ENCODE measurements around the gene ZBED5. TPM values are rescaled to one million over a fixed set of nuclear protein-coding genes. Genes with fewer than 3 reads are reported as not detected.

ZBED5 gene
- total RNA-seq, 1 donor from 2014 or later, result 83.4 TPM

DNA sequence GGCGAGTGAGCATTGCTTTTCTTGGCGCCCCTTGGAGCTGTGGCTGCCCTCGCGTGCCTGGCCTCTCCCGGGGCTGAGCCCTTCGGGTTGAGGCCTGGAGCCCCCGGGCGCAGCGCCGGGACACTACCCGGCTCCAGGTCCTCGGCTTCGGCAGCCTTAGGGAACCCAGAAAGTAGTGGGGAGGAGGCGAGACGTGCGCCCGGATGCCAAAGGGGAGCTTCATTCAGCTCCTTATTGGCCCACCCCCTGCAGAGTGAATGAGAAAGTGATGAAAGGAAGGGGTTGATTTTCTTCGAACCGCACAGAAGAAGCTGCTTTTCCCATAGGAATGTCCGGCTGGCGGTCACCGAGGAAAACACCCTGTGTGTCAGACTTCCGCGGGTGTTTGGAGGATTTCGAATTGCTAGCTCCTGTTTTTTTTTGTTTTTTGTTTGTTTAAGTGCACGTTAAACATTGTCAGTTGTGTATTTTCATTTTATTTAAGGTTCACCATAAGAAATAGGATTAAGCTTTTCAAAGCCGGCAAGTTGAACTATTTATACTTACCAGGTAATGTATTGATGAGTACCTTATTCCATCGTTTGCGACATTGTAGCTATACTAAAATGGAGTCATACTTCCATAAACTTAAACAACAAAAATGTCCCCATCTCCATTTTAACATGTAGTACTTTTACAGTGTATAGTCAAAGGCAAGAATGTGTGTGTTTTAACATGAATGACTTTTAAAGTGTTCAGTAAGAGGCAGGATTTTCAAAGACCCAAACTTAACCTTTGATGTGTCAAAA, 48.3 kb downstream of the ZBED5 start:
- peak; percentile 59 for DNase-seq
- TF ChIP-seq, protein P1, sequence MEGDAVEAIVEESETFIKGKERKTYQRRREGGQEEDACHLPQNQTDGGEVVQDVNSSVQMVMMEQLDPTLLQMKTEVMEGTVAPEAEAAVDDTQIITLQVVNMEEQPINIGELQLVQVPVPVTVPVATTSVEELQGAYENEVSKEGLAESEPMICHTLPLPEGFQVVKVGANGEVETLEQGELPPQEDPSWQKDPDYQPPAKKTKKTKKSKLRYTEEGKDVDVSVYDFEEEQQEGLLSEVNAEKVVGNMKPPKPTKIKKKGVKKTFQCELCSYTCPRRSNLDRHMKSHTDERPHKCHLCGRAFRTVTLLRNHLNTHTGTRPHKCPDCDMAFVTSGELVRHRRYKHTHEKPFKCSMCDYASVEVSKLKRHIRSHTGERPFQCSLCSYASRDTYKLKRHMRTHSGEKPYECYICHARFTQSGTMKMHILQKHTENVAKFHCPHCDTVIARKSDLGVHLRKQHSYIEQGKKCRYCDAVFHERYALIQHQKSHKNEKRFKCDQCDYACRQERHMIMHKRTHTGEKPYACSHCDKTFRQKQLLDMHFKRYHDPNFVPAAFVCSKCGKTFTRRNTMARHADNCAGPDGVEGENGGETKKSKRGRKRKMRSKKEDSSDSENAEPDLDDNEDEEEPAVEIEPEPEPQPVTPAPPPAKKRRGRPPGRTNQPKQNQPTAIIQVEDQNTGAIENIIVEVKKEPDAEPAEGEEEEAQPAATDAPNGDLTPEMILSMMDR (IDR thresholded peaks at IDR 0.05; ENCODE audit: partially characterized antibody, unreplicated experiment), result no peak
- peaks cover 19% of the 10 kb centered on the region for H3K4me1 Mint-ChIP-seq (ENCODE audit: low read depth, unreplicated experiment)
- H3K9me3 Mint-ChIP-seq (ENCODE audit: unreplicated experiment), result peaks cover 23% of the 10 kb centered on the region
- H3K4me3 Mint-ChIP-seq (ENCODE audit: unreplicated experiment), result peak overlapping the region; percentile 96
- H3K27ac Mint-ChIP-seq (ENCODE audit: unreplicated experiment), result peak overlapping the region; percentile 100
- peaks cover 15% of the 10 kb centered on the region for H3K27me3 Mint-ChIP-seq (ENCODE audit: unreplicated experiment)
- peaks cover 9% of the 10 kb centered on the region for H3K36me3 Mint-ChIP-seq (ENCODE audit: unreplicated experiment)

DNA sequence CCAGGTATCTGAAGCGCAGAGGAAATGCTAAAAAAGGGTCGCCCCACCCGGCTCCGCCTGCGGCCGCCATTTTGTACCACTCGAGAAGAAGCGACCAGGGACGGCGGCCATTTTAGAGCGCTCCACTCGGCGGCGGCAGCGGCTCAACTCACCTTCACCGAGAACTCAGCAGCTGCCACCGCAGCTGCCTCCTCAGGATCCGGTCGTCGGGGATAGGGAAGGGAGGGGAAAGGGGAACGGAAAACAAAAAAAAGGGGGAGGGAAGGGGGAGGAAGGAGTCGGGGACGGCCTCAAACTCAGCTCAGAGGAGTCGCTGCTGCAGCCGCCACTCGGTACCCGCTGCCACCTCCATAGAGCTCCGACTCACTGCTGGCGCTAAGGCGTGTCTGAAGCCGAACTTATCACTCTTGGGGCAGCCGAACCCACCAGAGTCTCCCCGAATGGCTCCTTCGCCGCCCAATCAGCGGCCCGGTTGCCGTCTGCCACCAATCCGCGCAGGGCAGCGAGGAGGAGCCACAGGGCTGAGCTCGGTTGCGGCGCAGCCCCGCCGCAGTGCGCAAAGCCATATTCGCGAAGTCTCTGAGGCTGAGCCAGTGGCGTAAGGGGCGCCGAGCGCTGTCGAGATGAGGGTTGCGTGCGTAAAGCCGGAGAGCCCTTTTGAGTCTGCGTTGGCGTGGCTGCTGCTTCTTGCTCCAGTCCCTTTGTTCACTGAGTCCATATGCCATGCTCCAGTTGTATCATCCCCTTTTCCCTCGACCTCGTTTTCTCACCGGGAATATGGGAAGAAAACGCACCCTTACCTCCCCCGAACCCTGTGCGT, 49.1 kb downstream of the ZBED5 start, which contains the start of gene EIF4G2:
Gene EIF4G2, minus strand, starts transcription at position 374 of the 820 bp plus-strand sequence.
- Mint-ChIP-seq H3K9me3 (ENCODE audit: unreplicated experiment) (peaks cover 23% of the 10 kb centered on the region), H3K36me3 (ENCODE audit: unreplicated experiment) (peaks cover 12% of the 10 kb centered on the region), H3K27me3 (ENCODE audit: unreplicated experiment) (peaks cover 15% of the 10 kb centered on the region), H3K27ac (ENCODE audit: unreplicated experiment) (peak within 1 kb of the TSS; percentile 100), H3K4me3 (ENCODE audit: unreplicated experiment) (peak within 1 kb of the TSS; percentile 96), H3K4me1 (ENCODE audit: low read depth, unreplicated experiment) (peaks cover 22% of the 10 kb centered on the region)
- DNase-seq, result peak; percentile 98
- TF ChIP-seq, protein P1 (IDR thresholded peaks at IDR 0.05; ENCODE audit: partially characterized antibody, unreplicated experiment), result no peak

DNA sequence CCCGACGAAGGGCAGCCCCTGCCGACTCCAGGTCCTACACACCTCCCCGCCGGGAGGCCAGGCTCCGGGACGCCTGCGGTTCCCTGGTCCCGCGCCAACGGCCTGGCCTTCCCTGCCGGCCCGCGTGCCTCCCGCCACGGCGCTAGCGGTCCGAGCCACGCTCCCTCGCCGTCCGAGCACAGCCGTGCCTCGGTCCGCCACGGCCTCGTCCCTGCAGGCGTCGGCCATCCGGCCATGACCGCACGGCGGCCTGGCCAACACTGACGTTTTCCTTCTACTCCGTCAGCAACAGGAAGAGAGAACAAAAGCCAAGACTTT, 49.7 kb downstream of the ZBED5 start:
- Mint-ChIP-seq H3K4me3 (ENCODE audit: unreplicated experiment) (peak overlapping the region; percentile 96), H3K36me3 (ENCODE audit: unreplicated experiment) (peaks cover 17% of the 10 kb centered on the region), H3K9me3 (ENCODE audit: unreplicated experiment) (peaks cover 25% of the 10 kb centered on the region), H3K27me3 (ENCODE audit: unreplicated experiment) (peaks cover 15% of the 10 kb centered on the region), H3K4me1 (ENCODE audit: low read depth, unreplicated experiment) (peaks cover 24% of the 10 kb centered on the region), H3K27ac (ENCODE audit: unreplicated experiment) (peak overlapping the region; percentile 100)
- TF ChIP-seq, protein P1 (IDR thresholded peaks at IDR 0.05; ENCODE audit: partially characterized antibody, unreplicated experiment), result no peak
- no peak for DNase-seq

DNA sequence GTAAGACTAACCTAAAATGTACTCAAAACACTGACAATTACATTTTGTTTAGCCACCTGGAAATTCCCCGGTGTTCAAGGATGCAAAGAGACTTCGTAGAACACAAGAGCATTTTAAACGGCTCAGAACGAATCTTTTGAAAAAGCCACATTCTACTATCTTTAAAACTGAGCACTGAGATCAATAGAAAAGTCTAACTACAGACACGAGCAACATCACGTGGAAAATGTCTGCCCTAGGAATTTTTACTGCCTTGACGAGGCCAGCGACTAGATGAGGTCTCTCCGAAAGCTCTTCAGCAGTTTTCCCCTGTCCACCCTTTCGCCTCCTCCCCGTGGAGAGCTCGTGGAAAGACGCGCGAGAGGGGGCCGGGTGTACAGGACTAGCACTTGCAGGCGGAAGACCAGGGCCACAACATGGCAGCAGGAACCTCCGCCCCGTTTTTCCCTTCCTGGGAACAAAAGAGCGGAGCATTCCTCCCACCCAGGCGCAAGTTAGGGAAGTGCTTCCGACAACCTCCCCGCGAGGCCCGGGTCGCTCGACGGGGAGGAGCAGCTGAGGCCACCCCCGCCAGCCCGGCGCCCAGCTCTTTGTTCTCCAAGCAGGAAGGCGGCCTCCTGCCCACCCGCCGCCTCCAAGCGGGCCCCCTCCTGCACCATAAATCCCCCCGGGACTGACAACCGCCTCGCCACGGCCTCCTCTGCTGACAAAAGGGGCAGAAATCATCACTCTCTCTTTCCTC, 50.2 kb downstream of the ZBED5 start:
- H3K4me3 Mint-ChIP-seq (ENCODE audit: unreplicated experiment), result peak overlapping the region; percentile 96
- peaks cover 25% of the 10 kb centered on the region for H3K9me3 Mint-ChIP-seq (ENCODE audit: unreplicated experiment)
- TF ChIP-seq, protein P1 (IDR thresholded peaks at IDR 0.05; ENCODE audit: partially characterized antibody, unreplicated experiment), result no peak
- H3K4me1 Mint-ChIP-seq (ENCODE audit: low read depth, unreplicated experiment), result peaks cover 24% of the 10 kb centered on the region
- DNase-seq, result peak; percentile 74
- H3K36me3 Mint-ChIP-seq (ENCODE audit: unreplicated experiment), result peaks cover 17% of the 10 kb centered on the region
- H3K27ac Mint-ChIP-seq (ENCODE audit: unreplicated experiment), result peak overlapping the region; percentile 100
- peaks cover 15% of the 10 kb centered on the region for H3K27me3 Mint-ChIP-seq (ENCODE audit: unreplicated experiment)
